SK-N-MC (cell line): ENCODE data around the gene PREX1.

Experiments
- EZH2 ChIP-seq: fragments of 200-600 bp; sonication (generic); IDR thresholded peaks from one replicate; pipeline ENCODE4 v1.6.1; 2017; ENCODE audit warnings: antibody characterized with exemption
- FOXP2 ChIP-seq: optimal IDR thresholded peaks from 2 replicates; pipeline ENCODE3; 2011; ENCODE audit warnings: mild to moderate bottlenecking, moderate library complexity; ENCODE audit not compliant: insufficient read depth; ENCODE audit errors: extremely low read length, control extremely low read depth
- POLR2AphosphoS5 ChIP-seq: IDR thresholded peaks from 2 replicates; pipeline ENCODE4 v1.6.1; 2012; ENCODE audit warnings: mild to moderate bottlenecking, low read depth, low read length, borderline replicate concordance

- no peak for TF ChIP-seq POLR2AphosphoS5
- TF ChIP-seq EZH2 = no peak
- TF ChIP-seq FOXP2 = no peak
These were observed 211.9 kb downstream of the PREX1 start for GRCh38 chr20:48615871-48616270.
